ENCODE data around the gene TAGLN.
"Not testable (repeated sequence)": the region's sequence is repeated elsewhere in the genome, so short reads cannot be mapped to it uniquely, and the experiment has no call there.

The TAGLN gene

GRCh38 chr11:117197516-117198456, 1.4 kb upstream of the TAGLN start:
- no peak for DNase-seq

DNA sequence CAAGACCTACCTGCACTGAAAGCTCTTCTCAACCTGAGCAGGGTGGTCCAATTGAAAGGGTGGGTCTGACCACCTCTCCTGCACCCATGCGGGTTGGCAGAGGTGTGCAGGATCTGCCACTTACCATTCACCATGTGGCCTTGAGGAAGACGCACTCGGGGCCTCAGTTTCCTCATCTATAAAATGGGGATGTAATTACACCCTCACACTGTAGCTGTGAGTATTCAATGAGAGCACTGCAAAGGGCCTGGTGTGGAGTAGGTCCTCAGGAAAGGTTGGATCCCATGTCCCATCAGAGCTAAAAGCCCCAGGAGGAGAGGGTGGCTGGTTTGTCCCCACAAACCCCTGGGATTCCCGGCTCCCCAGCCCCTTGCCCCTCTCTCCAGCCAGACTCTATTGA, 557 bp upstream of the TAGLN start:
- no peak for DNase-seq

DNA sequence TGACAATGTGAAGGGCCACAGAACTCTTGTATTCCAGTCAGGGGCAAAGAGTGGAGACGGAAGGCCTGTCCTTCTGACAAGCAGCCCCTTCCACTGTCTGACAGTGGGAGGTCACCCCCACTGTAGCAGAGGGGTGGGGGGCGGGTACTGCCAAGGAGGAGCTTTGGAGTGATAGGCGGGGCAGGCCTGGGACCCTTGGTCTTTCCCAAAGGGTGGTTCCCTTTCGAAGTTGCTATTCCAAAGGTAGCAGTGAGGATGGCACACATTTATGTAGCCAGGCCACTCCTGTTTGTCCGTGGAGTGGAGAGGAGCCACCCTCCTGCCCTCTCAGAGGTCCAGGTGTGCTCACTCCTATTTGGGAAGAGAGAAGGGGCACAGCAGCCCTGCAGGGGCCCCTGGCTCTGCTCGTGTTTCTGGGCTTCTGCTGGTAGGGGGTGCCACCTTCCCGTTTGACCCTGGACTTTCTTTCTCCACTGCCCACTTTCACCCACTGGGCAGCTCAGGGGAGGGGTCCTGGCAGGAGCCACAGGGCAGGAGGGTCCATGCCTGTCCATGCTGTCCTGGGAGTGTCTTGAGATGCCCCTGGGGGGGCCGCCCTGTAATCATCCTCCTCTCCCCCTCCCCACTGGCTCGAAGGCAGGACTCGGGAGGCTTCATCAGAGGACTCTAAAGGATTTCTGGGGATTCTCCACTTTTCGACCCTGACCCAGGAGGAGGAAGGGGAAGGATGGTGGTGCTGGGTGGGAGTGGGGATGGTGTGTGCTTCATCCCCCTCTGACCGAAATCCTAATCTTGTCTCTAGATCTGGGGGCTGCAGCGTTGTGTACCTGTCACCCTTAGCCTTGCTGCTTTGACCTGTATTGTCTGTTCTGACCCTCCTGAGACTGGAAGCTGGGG, 994 bp downstream of the TAGLN start:
- no peak for DNase-seq

GRCh38 chr11:117200813-117201657, 1.9 kb downstream of the TAGLN start:
- DNase-seq, result no peak

DNA sequence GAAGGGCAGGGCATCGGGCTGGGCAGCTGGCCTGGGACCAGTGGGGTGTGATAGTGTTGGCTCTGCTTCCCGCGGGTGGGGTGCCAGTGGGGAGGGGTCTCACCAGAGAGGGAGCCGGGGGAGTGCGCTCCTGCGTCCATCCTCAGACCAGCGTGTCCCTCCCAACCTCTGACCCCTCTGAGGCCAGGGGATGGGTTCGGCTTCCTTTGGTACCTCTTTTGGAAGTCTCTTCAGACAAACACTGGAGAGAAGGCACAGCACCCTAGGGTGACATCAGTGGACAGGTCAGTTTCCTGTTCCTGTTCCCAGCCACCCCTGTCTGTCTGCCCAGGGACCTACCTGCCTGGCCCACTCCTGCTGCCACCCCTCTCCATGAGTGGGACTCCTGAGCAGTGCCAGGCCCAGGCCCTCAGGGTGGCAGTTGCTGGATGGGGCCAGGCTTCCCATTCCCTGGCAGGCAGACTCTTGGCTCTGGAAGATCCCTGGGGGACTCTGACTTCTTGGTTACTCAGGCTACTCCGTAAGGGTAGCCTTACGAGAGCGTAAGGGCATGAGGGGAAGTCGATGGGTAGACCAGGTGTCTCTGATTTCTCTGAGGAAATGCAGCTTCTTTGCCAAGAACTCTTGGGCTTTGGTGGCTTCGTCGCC, 2.6 kb downstream of the TAGLN start:
- no peak for DNase-seq

- DNase-seq, result no peak
Measured at GRCh38 chr11:117202386-117203068, 3.4 kb downstream of the TAGLN start.

- no peak for DNase-seq
Measured at GRCh38 chr11:117203069-117203407, 3.9 kb downstream of the TAGLN start.

- DNase-seq, result no peak
Measured at GRCh38 chr11:117204283-117205080, 5.3 kb downstream of the TAGLN start.

- no peak for DNase-seq
Measured at GRCh38 chr11:117205211-117205818, 6.1 kb downstream of the TAGLN start.

GRCh38 chr11:117206111-117206510, 6.9 kb downstream of the TAGLN start:
- DNase-seq, result not testable (repeated sequence)

GRCh38 chr11:117206859-117207258, 7.7 kb downstream of the TAGLN start:
- not testable (repeated sequence) for DNase-seq

DNA sequence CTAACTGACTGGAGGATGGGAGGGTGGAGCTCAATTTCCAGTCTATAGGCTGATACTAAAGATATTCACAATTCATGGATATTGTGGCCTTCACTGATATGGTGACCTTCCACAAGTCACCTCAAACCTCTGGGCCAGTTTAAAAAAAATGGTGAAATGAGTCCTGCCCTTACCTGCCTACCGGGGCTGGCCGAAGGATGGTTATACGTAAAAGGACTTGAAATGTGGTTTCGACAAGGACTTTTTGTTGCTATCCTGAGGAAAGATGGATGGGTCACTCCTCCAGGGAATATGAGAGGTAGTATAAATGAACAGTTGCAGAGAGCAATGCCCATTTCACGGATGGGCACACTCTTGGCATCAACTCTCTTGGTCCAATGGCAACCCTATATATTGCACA, 8.3 kb downstream of the TAGLN start:
- DNase-seq, result not testable (repeated sequence)

- not testable (repeated sequence) for DNase-seq
Measured at GRCh38 chr11:117208710-117209109, 9.5 kb downstream of the TAGLN start.

- not testable (repeated sequence) for DNase-seq
Measured at GRCh38 chr11:117209351-117210125, 10.4 kb downstream of the TAGLN start.

GRCh38 chr11:117210620-117211019, 11.4 kb downstream of the TAGLN start:
- no peak for DNase-seq

DNA sequence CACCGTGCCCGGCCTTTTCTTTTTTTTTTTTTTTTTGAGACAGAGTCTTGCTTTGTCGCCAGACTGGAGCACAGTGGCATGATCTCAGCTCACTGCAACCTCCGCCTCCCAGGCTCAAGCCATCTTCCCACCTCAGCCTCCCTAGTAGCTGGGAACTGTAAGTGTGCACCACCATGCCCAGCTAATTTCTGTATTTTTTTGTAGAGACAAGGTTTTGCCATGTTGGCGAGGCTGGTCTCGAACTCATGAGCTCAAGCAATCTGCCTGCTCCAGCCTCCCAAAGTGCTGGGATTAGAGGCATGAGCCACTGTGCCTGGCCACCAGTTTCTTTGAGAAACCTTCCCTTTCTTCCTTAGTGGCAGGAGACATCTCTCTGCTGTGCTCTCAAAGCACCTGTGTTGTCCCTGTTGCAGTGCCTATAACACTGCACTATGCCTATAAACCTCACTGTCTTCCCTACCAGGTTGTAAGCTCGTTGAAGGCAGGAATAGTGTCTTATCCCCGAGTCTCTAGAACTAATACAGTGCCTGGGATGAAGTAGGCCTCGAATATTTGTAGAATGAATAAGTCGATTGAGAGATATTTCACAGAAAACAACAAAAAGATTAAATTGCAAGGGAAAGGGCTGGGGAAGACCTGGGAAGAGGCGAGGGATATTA, 13.7 kb downstream of the TAGLN start:
- no peak for DNase-seq

GRCh38 chr11:117214404-117215110, 15.4 kb downstream of the TAGLN start:
- no peak for DNase-seq

Measured in activated CD4-positive, alpha-beta T cell treated with anti-CD3 and anti-CD28 coated beads for 1 hour (primary cell).